Measurements from ENCODE around the gene SELENOV.

The SELENOV gene

GRCh38 chr19:39496063-39496462 is 18.9 kb upstream of the SELENOV start:
- no peak for DNase-seq

DNA sequence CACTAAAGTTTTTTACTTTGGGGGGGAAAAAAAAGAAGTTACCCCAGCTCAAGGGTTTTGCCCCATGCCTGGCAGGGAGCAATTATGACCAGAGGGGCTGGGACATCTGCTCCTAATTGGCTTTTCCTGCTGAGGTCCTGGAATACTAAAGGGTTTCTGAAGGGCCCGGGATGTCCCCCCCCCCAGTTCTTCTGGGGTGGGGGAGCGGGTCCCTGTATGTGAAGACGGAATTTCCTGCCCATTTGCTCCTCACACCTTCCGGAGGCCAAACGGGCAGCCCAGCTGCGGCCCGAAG is 17.3 kb upstream of the SELENOV start:
- no peak for DNase-seq

GRCh38 chr19:39497996-39498797 is 16.7 kb upstream of the SELENOV start:
- DNase-seq = peak; percentile 28

DNA sequence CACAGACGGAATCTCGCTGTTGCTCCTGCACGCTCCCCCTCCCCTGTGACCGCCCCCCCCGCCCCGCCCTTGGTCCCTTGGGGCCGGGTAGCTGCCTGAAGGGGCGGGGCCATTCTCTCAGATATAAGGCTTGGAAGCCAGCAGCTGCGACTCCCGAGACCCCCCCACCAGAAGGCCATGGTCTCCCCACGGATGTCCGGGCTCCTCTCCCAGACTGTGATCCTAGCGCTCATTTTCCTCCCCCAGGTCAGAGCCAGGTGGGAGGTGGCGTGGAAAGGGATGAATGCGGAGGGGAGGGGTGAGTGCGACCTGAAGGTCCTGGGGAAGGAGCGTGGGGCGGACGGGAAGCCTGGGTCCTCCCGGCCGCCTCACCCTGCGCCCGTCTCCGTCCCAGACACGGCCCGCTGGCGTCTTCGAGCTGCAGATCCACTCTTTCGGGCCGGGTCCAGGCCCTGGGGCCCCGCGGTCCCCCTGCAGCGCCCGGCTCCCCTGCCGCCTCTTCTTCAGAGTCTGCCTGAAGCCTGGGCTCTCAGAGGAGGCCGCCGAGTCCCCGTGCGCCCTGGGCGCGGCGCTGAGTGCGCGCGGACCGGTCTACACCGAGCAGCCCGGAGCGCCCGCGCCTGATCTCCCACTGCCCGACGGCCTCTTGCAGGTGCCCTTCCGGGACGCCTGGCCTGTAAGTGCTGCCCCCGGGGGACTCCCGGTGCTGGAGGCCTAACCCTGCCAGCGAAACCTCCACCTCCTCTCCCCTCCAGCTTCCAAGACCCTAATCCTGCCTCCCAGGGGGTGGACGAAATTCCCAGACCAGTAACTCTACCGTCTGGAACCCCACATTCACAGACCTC is 15.9 kb upstream of the SELENOV start, which contains the start of gene DLL3:
Gene DLL3 (plus strand): TSS at position 150 of the 845 bp plus-strand sequence. CDS start 28 bp downstream, at position 178.
- no peak for DNase-seq

GRCh38 chr19:39499932-39500331 is 15.0 kb upstream of the SELENOV start:
- no peak for DNase-seq

DNA sequence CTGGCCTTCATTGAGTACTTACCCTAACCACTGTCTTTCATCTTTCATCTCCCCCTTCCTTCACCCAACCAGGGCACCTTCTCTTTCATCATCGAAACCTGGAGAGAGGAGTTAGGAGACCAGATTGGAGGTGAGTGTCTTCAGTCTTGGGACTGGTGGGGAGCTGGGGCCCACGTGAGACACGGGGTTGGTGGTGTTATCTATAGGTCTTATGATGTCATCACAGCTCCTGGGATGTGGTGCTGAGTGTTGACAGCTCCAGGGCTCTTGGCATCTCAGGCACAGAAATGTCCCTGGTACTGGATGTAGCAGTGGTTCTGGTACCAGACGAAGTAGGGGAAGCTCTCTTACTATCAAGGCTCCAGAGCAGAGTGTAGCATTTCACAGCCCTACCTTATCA is 14.4 kb upstream of the SELENOV start:
- no peak for DNase-seq

- no peak for DNase-seq
These were observed 13.6 kb upstream of the SELENOV start for GRCh38 chr19:39501340-39501739.

- DNase-seq = peak; percentile 82
These were observed 12.1 kb upstream of the SELENOV start for GRCh38 chr19:39502640-39503417.

DNA sequence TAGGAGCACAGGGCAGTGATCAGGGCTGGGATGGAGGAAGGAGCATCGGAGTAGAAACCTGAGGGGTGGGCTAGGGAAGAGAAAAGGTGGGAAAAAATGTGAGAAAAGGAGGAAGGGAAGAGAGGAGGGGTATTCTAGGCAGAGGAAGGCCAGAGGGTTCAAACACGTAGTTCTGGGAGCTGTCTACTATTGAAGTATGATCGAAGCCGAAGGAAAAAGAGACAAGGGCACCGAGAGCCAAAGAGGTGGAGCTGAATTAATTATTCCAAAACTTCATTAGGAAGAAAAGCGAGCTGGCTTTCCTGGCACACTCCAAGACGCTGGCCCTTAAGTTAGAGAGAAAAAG is 8.4 kb upstream of the SELENOV start:
- DNase-seq = no peak

GRCh38 chr19:39506944-39507714 is 7.8 kb upstream of the SELENOV start:
- DNase-seq = peak; percentile 52

GRCh38 chr19:39507715-39508364 is 7.1 kb upstream of the SELENOV start:
- no peak for DNase-seq

- no peak for DNase-seq
These were observed 6.3 kb upstream of the SELENOV start for GRCh38 chr19:39508629-39509028.

DNA sequence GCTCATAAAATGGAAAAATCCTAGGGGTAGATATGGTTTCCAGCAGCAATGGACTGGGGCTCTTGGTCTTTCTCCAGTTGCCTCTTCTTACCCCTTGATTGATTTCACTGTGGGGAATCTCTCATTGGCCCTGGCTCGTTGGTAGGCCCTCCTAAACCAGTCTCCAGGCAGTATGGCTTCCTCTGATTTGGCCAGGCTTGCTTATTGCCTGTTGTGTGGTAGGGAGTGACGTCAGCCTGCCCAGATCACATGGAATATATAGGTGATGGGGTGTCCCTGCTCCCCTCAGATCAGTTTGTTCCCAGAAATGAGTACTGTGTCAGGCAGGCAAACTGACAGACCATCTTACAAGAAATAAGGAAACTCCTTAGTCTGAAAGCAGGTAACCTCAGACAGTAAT is 5.7 kb upstream of the SELENOV start:
- DNase-seq = no peak

DNA sequence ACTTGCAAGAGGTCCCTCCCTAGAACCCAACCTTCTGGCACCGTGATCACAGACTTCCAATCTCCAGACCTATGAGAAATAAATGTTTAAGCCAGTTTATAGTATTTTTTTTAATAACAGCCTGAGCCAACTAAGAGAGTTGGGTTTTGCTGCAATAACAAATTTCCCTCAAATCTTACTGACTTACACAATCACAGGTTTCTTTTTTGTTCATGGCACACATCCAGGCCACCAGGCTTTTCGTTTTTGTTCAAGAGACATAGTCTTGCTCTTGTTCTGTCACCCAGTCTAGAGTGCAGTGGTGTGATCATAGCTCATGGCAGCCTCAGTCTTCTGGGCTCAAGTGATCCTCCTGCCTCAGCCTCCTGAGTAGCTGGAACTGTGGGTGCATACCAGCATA is 2.0 kb upstream of the SELENOV start:
- DNase-seq = peak; percentile 73

GRCh38 chr19:39515551-39516191 is 732 bp downstream of the SELENOV start:
- DNase-seq = no peak

- DNase-seq = peak; percentile 50
These were observed 1.3 kb downstream of the SELENOV start for GRCh38 chr19:39516270-39516669.

DNA sequence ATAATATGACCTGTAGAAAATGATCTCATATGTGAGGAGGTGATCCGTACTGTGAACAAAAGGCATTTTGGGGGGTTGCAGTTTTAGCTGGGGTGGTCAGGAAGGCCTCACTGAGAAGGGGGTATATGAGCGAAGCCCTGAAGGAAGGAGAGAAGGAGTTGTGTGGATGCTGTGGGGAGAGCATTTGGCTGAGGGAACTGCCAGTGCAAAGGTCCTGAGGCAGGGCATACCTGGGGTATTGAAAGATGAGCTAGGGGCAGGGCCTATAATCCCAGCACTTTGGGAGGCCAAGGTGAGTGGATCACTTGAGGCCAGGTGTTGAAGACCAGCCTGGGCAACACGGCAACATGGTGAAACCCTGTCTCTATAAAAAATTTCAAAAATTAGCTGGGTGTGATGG is 2.5 kb downstream of the SELENOV start:
- DNase-seq = no peak

GRCh38 chr19:39518458-39518857 is 3.5 kb downstream of the SELENOV start:
- no peak for DNase-seq

DNA sequence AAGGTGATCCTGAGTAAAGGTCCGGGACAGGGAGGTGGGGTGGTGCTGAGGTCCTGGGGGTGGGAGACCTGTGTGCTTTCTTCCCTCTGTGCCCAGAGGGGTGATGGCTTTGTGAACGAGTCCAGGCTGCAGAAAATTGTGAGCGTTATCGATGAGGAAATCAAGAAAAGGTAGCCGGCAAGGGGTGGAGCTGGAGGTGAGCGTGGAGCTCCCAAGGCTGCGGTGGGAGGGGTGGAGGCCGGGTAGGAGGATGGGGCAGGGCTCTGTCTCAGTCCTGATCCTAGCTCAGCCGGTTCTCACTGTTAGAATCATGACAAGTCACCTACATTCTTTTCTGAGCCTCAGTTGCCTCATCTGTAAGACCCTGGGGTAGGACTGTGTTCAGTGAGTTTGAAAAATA is 4.0 kb downstream of the SELENOV start:
- no peak for DNase-seq

- DNase-seq = no peak
These were observed 5.9 kb downstream of the SELENOV start for GRCh38 chr19:39520541-39521484.

All from inflammatory macrophage treated with lipopolysaccharide for 4 hours (primary cell).